Glutamatergic neuron (in vitro differentiated cells): ENCODE measurements around the gene POLL. TPM values are rescaled to one million over a fixed set of nuclear protein-coding genes. Genes with fewer than 3 reads are reported as not detected.

Experiments
- DNase-seq: peaks from one replicate; pipeline ENCODE4 v3.0.0; 2022
- H3K27ac Mint-ChIP-seq: one replicate; pipeline ENCODE4 v1.8.0; 2020; ENCODE audit warnings: mild to moderate bottlenecking, mixed read lengths, inconsistent platforms; ENCODE audit not compliant: unreplicated experiment
- H3K27me3 Mint-ChIP-seq: one replicate; pipeline ENCODE4 v1.8.0; 2020; ENCODE audit warnings: mild to moderate bottlenecking, moderate library complexity, mixed read lengths, inconsistent platforms; ENCODE audit not compliant: unreplicated experiment
- H3K36me3 Mint-ChIP-seq: one replicate; pipeline ENCODE4 v1.8.0; 2020; ENCODE audit warnings: mild to moderate bottlenecking, mixed read lengths, inconsistent platforms; ENCODE audit not compliant: unreplicated experiment
- H3K4me1 Mint-ChIP-seq: one replicate; pipeline ENCODE4 v1.8.0; 2020; ENCODE audit warnings: mild to moderate bottlenecking, low read depth, mixed read lengths, inconsistent platforms; ENCODE audit not compliant: unreplicated experiment
- H3K4me3 Mint-ChIP-seq: one replicate; pipeline ENCODE4 v1.8.0; 2020; ENCODE audit warnings: mild to moderate bottlenecking, mixed read lengths, inconsistent platforms; ENCODE audit not compliant: unreplicated experiment
- H3K9me3 Mint-ChIP-seq: one replicate; pipeline ENCODE4 v1.8.0; 2020; ENCODE audit warnings: mild to moderate bottlenecking, moderate library complexity, mixed read lengths, inconsistent platforms; ENCODE audit not compliant: unreplicated experiment
- CTCF ChIP-seq: fragments of 200-600 bp; sonication (generic); IDR thresholded peaks from one replicate; pipeline ENCODE4 v1.5.0; 2021; ENCODE audit not compliant: partially characterized antibody, unreplicated experiment
- total RNA-seq: library from RNA; stranded (reverse); fragmentation: NEBNext Ultra II Directional; extraction: Animal tissue kit (Norgen Biotek cat#: 25700); gene quantifications from one replicate; pipeline ENCODE4 v1.2.1, GENCODE V29; 2021; ENCODE audit not compliant: unreplicated experiment

POLL gene
- total RNA-seq, 1 donor from 2014 or later, result 33.4 TPM

GRCh38 chr10:101560298-101561067 lies 27.6 kb downstream of the POLL start:
- Mint-ChIP-seq H3K4me1 (peaks cover 4% of the 10 kb centered on the region), H3K27me3 (peaks cover 9% of the 10 kb centered on the region), H3K36me3 (peaks cover 4% of the 10 kb centered on the region), H3K27ac (no peak overlapping the region), H3K9me3 (peaks cover 9% of the 10 kb centered on the region), H3K4me3 (no peak overlapping the region)
- no peak for DNase-seq
- no peak for TF ChIP-seq CTCF

DNA sequence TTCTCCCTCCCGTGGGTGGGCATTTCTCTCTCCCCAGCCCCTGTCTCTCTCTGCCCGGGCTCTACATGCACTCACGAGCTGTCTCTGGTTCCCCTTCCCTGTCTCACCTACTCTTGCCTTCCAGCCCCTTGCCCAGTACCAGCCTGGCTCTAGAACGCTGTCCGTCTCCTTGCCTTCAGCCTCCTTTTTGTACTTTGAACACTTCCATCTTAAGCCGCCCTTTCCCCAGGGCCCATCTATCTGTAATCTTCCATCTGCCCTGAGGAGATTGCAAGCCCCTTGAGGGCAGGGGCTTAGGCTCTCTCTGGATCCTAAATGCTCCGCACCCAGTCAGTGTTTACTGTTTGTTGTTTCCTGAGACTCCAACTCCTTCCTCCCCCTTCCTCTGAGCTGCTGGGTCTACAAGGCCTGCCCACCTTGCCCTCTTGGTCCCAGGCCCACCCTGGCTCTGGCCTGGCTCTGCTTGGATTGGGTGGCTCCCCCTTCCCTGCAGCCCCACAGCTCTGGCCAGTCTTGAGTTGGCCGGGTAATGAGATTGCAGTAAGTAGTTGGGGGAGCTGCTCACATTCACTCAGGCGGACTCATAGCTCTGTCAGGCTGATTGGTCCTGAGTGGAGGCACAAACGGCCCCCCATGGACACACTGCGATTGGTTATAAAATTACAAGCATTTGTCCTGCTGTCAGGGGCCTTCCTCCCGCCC lies 28.3 kb downstream of the POLL start:
- H3K36me3 Mint-ChIP-seq, result peaks cover 4% of the 10 kb centered on the region
- H3K27ac Mint-ChIP-seq, result no peak overlapping the region
- no peak for DNase-seq
- peak overlapping the region; percentile 38 for H3K4me3 Mint-ChIP-seq
- no peak for TF ChIP-seq CTCF
- H3K9me3 Mint-ChIP-seq, result peaks cover 9% of the 10 kb centered on the region
- H3K4me1 Mint-ChIP-seq, result peaks cover 4% of the 10 kb centered on the region
- H3K27me3 Mint-ChIP-seq, result peaks cover 9% of the 10 kb centered on the region

- no peak overlapping the region for H3K27ac Mint-ChIP-seq
- H3K9me3 Mint-ChIP-seq, result peaks cover 9% of the 10 kb centered on the region
- TF ChIP-seq CTCF, result no peak
- peaks cover 9% of the 10 kb centered on the region for H3K27me3 Mint-ChIP-seq
- no peak overlapping the region for H3K4me3 Mint-ChIP-seq
- peaks cover 4% of the 10 kb centered on the region for H3K36me3 Mint-ChIP-seq
- peaks cover 4% of the 10 kb centered on the region for H3K4me1 Mint-ChIP-seq
- DNase-seq, result no peak
Measured at GRCh38 chr10:101558671-101559595, 29.1 kb downstream of the POLL start.

DNA sequence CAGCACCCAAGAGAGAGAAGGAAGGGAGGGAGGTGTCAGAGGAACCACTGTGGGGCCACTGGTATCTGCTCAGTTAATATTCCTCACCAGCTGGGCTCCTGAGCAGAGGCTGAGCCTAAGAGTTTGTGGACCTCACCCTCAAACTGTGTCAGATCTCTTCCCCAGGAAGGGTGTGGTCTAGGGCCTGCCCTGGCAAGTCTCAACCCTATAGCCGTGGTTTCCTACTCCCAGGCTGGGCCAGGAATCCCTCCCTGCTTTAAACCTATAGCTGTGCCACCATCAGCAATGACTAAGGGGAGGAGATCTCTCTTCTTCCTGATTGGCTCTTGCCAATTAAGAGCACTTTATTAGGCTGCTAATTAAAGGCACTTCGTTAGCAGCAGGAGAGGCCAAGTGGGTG lies 29.9 kb downstream of the POLL start:
- peaks cover 4% of the 10 kb centered on the region for H3K36me3 Mint-ChIP-seq
- H3K27me3 Mint-ChIP-seq, result peaks cover 7% of the 10 kb centered on the region
- H3K9me3 Mint-ChIP-seq, result peaks cover 6% of the 10 kb centered on the region
- TF ChIP-seq CTCF, result no peak
- H3K27ac Mint-ChIP-seq, result no peak overlapping the region
- no peak for DNase-seq
- peaks cover 4% of the 10 kb centered on the region for H3K4me1 Mint-ChIP-seq
- H3K4me3 Mint-ChIP-seq, result no peak overlapping the region
